ENCODE data around the gene ALAS1.

Gene ALAS1

GRCh38 chr3:52256159-52256558 lies 58.2 kb downstream of the ALAS1 start:
- DNase-seq, result no peak

GRCh38 chr3:52256622-52257021 lies 58.7 kb downstream of the ALAS1 start:
- no peak for DNase-seq

- no peak for DNase-seq
Measured at GRCh38 chr3:52257911-52258310, 60.0 kb downstream of the ALAS1 start.

GRCh38 chr3:52259035-52259434 lies 61.1 kb downstream of the ALAS1 start:
- DNase-seq, result no peak

- DNase-seq, result no peak
Measured at GRCh38 chr3:52259448-52259847, 61.5 kb downstream of the ALAS1 start.

GRCh38 chr3:52262447-52262846 lies 64.5 kb downstream of the ALAS1 start:
- DNase-seq, result no peak
